GM18873 (cell line): Measurements from ENCODE around the gene CCDC122.

Experiments
- ATAC-seq: cut with Tn5 transposase; IDR thresholded peaks from one replicate; pipeline ENCODE4 v1.9.1; 2021; ENCODE audit warnings: mild to moderate bottlenecking, moderate library complexity, moderate number of reproducible peaks; ENCODE audit not compliant: unreplicated experiment, low FRiP score

Gene CCDC122

GRCh38 chr13:43878892-43879754 lies at the start of gene CCDC122:
Gene CCDC122, minus strand, starts transcription at chr13:43879740. Its CDS starts 10,364 bp downstream, at chr13:43869376.
- peak; percentile 54 for ATAC-seq

GRCh38 chr13:43924549-43925245 lies 45.2 kb upstream of the CCDC122 start:
- ATAC-seq: peak; percentile 56

- ATAC-seq: no peak
Observed at GRCh38 chr13:43920965-43921674, 41.6 kb upstream of the CCDC122 start.

- no peak for ATAC-seq
Observed at GRCh38 chr13:43918636-43919035, 39.1 kb upstream of the CCDC122 start.

- ATAC-seq: no peak
Observed at GRCh38 chr13:43916828-43917227, 37.3 kb upstream of the CCDC122 start.

- no peak for ATAC-seq
Observed at GRCh38 chr13:43915451-43915850, 35.9 kb upstream of the CCDC122 start.

- no peak for ATAC-seq
Observed at GRCh38 chr13:43911871-43912270, 32.3 kb upstream of the CCDC122 start.

GRCh38 chr13:43911278-43911677 lies 31.7 kb upstream of the CCDC122 start:
- no peak for ATAC-seq

GRCh38 chr13:43910856-43911255 lies 31.3 kb upstream of the CCDC122 start:
- ATAC-seq: no peak

- ATAC-seq: no peak
Observed at GRCh38 chr13:43908156-43909126, 28.9 kb upstream of the CCDC122 start.

- ATAC-seq: no peak
Observed at GRCh38 chr13:43905435-43906031, 26.0 kb upstream of the CCDC122 start.

- no peak for ATAC-seq
Observed at GRCh38 chr13:43895940-43896339, 16.4 kb upstream of the CCDC122 start.

GRCh38 chr13:43894438-43894837 lies 14.9 kb upstream of the CCDC122 start:
- no peak for ATAC-seq

- ATAC-seq: no peak
Observed at GRCh38 chr13:43884222-43884621, 4.7 kb upstream of the CCDC122 start.

- ATAC-seq: no peak
Observed at GRCh38 chr13:43883631-43884030, 4.1 kb upstream of the CCDC122 start.

- ATAC-seq: no peak
Observed at GRCh38 chr13:43881580-43881979, 2.0 kb upstream of the CCDC122 start.

GRCh38 chr13:43880926-43881325 lies 1.4 kb upstream of the CCDC122 start:
- ATAC-seq: no peak

- no peak for ATAC-seq
Observed at GRCh38 chr13:43880214-43880855, 795 bp upstream of the CCDC122 start.

- peak; percentile 36 for ATAC-seq
Observed at GRCh38 chr13:43879755-43880181, 228 bp upstream of the CCDC122 start, which contains the start of gene LACC1. Gene LACC1, plus strand, starts transcription at chr13:43879904. Its CDS starts 1,082 bp downstream, at chr13:43880986.
